ENCODE data around the gene USPL1.

The USPL1 gene

DNA sequence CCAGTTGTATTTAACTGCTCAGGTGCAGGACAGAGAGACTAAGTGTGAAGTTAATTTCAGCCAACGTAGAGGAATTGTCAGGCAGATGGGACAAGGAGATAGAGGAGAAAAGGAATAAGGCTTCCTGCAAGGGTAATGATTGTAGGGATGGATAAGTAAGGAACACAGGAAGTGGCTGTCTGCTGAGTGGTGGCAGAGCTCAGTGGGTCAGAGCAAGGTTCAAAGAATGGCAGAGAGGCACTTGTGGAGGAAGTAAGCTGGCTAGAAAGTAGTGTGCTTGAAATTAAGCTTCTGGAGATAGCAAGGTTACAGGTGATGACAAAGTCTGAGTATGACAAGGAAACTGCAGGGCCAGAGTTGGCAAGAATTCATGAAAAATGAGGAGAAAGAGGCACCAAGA lies 47.9 kb downstream of the USPL1 start:
- DNase-seq, result no peak

DNA sequence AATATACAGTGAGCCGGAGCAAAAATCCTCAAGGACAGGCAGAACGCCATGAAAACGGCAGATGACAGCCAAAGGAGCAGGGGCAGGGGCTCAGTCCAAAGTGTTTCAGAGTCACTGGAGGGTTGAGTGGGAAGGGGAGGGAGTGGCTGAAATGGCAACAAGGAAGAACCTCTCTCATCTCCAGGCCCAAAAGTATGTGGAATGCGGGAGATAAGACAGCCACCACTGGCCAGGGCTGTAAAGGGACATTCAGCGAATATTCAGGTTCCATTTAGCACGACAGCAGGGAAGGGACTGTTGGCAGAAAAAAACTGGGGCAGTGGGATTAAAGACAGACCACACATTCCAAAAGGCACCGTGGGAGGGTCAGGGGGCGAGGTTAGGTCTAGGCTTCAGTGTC lies 48.4 kb downstream of the USPL1 start:
- DNase-seq, result no peak

DNA sequence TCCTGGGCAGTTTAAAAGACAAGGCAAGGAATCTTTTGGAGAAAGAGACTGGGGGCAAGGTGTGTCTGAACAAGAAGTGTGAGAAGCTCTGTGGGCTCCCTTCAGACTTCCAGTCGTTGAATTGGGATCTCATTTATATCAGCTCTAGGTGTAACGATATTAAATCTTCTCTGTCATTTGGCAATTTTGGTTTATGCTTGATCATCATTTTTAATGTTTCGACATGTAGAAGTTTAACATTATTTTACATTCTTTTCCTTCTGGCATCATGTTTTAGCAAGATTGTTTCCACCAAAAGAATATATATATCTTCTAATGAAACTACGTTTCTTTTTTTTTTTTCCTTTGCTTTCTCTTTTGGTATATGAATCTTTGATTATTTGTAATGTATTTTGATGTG lies 49.3 kb downstream of the USPL1 start:
- no peak for DNase-seq

DNA sequence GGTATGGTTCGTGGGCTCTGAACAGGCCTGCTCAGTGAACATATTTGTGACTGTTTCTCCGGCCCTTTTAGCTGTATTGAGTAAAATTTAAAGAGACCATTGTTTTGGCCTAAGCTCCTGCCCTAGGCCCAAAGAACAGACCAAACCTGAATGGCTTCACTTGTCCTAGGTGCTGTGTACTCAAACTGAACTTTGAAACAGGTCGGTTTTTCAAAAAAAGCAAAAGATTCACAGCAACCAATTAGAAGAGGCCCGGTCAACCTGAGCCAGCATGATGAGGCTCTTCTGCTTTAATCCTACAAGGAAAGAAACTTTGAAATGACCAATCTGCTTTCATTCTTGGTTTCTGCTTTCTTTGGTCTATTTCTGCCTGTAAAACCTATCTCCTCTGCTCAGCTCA lies 50.6 kb downstream of the USPL1 start:
- no peak for DNase-seq

DNA sequence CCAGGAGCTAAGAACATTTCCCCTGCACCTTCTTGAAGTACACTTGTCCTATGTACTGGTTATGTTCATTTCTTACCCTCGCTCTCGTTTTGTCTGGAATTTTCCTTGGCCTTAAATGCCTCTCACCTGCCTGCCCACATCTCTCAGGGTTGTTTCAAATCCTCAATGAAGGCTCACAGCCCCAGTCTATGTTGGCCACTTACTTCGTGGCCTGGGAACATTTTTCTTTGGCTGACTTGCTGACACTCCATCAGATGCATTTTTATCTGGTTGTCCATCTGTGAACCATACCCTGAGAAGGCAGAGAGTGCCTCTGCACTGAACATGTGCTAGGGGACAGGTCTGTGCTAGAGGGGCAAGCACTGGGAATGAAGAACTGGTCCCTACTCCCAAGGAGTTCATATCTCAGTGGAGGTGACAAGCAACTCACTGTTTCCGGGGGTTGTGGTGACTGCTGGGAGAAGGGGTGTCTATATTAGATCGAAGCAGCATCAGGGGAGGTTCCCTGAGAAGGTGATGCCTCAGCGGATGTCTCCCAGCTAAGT lies 53.6 kb downstream of the USPL1 start:
- DNase-seq, result no peak

DNA sequence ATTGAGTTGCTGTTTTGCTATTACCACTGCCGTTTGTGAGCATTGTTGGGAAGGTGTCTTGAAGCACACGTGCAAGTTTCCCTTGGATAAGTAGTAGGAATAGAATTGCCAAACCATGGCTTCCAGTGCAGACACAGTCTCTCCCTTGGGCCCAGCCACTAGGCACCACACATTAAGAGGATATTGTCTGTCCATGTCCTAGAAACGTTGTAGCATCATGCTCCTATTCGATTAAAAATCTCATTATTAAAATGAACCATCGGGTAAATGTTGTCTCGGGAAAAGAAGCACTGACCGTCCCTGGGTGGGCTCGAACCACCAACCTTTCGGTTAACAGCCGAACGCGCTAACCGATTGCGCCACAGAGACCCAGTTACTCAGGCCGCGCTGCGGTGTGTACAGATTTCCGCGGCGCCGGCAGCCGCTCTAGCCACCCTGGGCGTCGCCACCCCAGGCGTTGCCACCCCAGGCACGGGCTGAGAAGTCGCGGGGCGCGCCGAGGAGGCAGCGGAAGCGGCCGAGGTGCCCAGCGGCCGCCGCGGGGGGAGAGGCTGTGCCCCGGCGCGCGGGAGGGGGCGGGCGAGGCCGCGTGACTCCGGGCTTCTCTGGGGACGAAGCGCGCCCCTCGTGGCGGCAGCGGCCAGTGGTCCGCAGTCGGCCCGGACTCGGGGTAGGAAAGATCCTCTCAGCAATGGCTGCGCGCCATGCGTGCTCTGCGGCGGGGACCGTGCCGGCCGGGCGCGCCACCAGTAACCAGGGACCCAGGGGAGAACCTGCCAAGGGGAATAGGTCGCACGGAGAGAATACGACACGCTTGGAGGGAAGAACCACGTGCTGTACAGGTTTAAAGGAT lies 56.2 kb downstream of the USPL1 start:
- peak; percentile 71 for DNase-seq

DNA sequence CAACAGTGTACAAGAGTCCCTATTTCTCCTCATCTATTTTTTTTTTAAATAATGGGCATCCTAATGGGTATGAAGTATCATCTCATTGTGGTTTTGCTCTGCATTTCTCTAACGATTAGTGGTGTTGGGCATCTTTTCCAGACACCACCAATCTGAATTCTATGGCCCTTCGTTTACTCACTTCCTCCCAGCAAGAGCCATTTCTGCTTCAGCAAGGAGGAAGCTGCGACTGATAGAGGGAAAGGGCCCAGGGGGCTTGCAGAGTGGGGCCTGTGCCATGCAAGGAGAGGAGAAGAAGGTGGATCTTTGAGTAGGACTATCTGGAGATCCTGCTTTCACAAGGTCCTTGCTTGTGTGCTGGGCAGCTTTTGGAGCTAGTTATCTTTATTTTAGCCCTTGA lies 58.0 kb downstream of the USPL1 start:
- no peak for DNase-seq

DNA sequence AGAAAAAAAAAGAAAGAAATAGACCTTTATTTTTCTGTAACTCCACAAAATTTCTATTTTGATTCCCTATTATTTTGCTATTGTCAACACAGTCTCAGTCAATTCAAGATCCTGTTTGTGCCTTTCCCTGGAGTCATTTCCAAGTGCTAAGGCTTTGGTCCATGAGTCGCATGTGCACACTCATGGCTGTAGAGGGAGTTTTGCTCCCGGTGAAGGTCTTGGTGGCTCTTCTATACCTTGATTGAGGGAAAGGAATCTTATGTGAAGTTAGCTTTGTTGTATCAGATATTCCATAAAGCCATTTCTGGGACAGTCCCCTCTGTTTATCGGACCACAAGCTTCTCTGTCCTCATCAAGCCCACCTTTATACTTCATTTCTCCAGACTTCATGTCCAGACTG lies 59.0 kb downstream of the USPL1 start:
- no peak for DNase-seq

DNA sequence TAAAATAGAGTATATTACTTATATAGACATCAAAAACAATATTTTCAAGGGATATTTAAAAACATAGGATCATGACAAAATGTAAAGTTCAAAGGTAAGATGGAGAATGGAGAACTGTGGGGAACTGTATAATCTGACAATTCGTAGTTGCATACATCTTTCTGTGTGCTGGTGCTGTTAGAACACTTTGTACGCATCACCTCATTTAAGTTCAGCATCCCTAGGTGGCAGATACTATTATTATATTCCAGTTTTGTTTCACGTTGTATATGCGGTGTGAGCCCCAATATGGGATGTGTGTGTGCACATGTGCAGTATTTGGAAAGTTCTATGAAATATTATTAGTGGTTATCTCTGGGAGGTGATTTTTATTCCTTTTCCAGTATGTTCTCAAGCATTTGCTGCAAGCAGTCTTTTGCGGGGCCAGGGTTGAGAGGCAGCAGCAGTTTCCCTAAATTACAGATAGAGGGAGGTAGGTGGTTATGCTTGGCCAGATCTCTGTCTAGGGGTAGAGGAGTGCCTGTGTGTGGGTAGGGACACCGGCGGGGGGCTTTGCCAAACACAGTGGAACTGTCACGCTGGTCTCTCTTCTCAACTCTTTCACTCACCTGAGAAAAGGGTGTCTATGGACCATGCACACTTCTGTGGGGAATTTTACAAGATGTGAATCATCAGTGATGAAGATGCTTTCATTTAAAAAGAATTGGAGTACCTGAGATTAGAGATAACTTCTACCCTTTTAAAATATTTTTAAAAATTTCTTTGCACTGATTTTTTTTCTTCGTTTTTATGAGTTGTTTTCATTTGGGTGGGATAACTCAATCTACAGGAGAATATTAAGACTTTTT lies 62.0 kb downstream of the USPL1 start:
- no peak for DNase-seq

DNA sequence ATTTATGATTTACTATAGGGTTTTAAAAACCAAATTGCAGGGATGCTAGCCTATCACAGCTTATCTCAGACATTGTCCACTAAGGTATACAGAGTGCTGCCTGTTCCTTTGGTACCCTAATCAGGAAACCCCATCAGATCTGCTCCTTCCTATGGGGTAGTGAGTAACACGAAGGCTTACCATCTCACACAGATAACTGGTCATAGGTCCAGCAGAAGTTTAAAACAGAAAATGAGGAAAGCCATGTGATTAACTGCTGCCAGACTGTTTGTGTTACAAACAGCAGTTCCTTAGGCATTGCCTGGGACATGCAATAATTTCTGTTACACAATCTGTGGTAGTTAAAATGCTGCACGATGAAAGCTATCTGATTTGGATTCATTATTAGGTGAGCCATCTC lies 64.1 kb downstream of the USPL1 start:
- DNase-seq, result no peak

DNA sequence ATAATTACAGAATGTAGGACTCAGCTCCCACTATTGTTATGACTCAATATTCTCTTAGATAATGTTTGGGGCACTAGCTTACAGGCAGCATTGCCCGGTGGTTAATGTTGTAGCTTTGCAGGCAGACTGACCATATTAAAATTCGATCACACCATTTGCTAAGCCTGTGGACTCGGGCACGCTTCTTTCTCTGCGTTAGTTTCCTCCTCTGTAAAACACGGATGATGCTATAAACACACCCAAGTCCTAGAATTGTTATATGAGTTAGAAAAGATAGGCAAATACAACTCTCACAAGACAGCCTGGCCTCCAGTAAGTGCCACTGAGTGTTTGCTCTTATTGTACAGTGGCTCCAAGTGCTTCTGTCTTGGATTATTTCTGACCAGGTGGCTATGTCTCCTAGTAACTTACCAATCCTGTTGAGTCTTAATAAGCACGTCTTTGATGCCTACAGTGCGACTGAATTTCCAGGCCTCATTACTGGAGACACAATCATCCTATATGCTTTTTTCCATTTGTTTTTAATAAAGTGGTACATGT lies 67.7 kb downstream of the USPL1 start:
- DNase-seq, result no peak

DNA sequence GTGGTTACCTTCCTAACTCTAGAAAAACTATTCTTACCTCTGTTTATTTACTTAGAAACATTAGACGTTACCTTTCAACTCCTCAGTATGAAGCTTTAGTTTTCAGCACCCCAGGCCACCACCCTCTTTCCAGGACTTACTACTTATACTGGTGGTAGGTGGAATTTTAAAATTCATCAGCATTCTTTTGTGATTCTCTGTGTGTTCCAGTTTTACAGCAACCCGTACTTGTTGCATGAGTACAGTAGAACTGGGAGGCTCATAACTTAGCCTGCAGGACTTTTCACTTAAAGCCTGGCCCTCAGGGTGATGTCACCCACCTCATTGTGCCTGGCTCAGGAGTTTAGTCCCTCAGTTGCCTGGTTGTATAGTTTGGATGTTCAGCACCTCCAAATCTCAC lies 68.3 kb downstream of the USPL1 start:
- DNase-seq, result no peak

DNA sequence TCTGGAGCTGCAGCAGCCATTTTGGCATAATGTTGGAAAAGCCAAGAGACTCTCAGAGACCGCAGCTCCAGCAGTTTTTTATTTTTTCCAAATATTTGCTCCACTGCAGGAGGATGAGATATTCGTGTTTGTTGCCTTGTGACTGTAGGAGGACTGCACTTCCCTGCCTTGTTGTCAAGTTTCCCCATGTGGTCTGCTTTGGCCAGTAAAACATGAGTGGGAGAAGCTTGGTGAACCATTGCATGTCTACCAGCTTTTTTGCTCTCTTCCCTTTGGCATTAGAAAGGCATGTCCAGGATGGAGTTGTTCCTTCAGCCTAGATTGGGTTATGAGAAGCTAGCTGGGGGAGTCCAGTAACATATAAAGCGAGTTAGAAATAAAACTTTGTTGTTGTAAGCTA lies 69.9 kb downstream of the USPL1 start:
- no peak for DNase-seq

DNA sequence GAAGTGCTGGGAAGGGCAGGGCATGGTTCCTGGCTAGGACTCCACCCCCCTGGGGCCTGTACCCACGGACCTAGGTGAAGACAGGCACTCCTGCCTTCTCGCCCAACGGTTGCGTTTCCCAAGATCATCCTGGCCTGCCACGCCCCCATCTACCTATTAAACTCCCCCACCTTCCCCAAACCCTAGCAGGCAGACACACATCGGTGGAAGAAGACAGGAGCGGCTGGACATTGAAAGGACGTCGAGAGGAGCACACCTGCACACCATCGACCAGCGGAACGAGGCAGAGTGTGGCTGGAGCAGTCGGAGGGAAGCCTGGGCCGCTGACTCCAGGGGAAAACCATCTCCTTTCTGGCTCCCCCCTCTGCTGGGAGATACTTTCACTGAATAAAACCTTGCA lies 72.0 kb downstream of the USPL1 start:
- no peak for DNase-seq

DNA sequence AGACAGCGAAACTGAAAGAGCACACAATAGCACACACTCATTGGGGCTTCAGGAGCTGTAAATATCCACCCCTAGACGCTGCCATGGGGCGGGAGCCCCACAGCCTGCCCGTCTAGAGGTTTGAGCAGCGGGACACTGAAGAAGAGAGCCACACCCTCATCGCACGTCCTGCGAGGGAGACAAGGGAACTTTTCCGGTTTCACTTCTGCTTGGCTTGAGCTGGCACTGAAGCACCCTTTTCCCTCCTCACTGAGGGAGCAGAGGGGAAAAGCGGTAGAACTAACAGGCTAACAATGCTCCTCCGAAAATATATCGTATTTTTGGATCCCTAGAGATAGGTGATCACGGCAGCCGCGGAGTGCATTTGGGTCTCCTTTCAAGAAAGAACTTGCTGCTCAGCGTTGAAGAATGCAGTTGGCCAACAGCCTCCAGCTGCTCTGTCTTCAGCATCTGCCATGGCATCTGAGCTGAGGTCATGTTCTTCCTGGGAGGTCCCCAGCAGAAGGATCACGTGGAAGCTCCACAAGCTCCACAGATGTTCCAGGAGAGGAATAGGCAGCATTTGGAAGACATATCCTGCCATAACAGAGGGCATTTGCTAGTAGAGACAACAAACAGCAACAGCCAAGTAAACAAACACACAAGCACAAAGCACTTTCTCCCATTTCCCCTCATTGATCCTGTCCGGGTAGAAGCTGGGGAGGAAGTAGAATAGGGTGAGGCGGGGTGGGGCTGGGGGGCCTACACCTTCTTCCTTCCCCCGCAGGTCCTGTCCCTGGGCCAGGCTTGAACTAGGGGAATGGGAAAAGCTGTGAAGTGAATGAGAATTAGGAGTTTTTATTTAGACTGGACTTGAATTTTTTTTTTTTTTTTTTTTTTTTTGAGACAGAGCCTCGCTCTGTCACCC lies 72.8 kb downstream of the USPL1 start:
- DNase-seq, result no peak

DNA sequence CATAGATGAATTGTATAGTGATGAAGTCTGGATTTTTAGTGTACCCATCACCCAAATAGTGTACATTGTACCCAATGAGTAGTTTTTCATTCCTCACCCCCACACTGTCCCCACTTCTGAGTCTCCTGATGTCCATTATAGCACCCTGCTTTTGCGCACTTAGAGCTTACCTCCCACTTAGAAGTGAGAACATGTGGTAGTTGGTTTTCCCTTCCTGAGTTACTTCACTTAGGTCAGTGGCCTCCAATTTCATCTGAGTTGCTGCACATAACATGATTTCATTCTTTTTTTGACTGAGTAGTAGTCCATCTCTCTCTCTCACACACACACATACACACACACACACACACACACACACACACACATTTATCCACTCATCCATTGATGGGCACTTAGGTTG lies 74.4 kb downstream of the USPL1 start:
- DNase-seq, result no peak

DNA sequence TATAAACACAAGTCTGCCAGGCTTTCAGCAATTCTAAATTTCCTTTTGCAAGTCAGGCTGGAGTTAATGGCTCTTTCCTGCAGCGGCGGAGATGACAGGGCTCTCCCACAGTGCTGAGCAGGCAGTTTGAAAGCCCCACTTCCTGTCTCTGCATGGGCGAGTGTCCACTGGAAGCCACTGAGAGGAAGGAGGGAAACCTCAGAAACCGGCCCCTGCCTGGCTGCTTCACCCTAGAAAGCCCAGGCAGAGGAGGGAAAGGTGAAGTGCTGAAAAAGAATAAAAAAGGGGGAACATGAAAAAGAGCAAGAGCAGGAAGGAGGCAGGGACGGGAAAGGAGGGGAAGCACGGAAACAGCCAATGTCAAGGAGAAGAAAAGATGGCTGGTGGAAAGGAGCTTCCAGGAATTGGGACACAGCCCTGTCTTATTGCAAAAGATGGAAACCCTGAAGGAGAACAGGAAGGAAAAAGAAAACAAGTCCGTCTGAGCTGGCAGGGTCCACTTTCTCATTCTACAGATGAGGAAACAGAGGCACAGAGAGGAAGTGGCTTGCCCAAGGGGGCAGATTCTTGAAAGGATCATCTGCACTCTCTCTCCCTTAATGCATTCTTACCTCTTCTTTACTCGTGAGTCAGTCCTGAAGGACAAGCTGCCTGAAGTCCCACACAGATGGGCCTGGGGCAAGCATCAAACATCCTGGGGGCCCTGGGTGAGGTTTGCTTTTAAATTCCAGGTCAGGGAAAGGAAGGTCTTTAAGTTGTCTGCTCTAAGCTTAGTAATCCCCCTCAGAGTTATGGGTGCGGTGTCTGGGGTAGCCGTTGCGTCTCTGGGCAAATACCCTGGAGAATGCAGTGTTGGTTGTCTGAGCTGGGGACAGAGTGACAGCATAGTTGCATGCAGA lies 78.8 kb downstream of the USPL1 start:
- DNase-seq, result no peak

DNA sequence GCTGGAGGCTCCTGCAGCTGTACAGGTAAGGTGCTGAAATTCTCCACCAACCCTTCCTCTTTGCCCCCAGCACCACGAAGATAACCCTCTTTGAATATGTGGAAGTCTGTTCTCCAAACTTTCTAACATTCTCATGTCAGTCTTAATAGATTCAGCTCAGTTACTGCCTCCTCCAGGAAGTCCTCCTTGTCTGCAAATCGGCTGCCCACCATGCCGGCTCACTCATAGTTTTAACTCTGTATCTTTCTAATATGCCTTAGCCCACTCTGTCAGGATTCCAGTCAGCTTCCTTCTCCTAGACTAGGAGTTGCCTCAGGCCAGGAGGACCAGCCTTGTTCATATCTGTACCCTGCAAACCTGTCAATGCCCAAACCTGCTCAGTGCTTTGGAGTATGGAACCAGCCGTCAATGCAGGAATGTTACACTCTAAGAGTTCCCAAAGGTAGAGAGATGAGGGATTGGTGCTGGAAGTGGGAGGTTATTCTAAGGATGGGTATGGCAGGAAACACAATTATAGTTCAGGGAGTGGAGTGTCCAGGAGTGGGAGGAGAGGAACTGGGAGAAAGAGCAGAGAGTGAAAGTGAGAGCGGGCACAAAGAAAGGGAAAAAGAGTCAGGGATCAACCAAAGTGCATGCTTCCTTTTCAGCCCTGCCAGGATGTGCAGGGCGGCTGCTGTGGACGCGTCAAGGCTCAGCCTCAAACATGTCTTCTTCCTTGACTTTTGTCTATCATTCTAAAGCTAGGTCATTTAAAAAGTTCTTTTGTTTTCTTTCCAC lies 79.6 kb downstream of the USPL1 start:
- no peak for DNase-seq

DNA sequence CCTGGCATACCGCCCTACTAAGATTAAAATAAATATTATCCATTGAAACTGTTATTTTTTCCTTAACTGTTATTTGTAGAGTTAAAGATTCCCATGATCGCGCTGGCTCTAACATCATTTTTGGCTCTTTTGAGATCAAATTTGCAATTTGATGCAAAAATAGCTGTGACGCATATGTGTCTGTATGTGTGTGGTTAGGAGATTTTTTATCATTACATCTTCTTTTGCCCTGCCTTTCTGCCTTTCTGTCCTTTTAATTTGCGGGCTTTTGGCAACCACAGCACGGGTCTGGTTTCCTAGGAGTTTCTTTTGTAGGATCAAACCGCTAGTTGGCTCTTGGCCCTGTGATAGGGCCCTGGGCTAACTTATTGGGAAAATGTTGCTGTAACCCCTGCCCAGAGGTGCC lies 80.3 kb downstream of the USPL1 start:
- no peak for DNase-seq

DNA sequence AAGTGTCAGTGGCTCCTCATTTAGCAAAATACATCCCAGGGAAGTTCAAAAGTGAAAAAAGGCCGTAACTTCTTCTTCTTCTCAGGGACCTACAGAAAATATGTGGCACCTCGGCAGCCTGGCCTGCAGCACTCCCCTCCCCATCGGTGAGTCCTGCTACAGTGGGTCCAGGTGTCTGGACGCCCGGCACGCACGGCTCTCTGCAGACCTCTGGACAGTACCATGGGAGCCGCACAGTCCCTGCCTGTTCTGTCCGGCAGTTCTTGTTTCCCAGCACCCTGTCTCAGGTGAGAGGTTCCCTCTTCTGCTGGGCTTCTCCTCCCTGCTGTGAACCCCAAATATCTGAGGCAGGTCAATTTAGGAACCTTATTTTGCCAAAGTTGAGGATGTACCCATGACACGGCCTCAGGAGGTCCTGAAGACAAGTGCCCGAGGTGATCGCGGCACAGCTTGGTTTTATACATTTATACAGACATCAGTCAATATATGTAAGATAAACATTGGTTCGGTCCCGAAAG lies 80.8 kb downstream of the USPL1 start:
- DNase-seq, result no peak

DNA sequence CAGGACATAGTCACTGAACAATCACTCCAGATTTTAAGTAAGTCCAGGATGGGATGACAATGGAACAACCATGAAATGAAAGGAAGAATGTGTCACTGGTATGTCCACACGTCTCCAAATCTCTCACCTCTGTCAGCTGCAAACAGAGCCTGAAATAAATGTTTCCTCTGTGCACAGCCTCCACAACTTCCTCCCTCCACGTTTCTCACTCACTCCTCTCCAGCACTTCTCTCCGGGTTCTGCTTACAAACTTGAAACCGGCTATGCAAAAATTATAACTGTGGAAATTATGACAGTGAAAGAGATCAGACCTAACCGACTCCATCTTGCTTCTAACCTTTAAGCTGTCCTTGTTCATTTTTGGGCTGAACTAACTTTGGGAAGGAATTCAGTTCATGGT lies 82.6 kb downstream of the USPL1 start:
- DNase-seq, result no peak

Data from NCI-H1417 treated with DMSO at 0.1 percent for 48 hours (cell line).